GM12872 (cell line): Measurements from ENCODE around the gene SYNE2.

Experiments
- CTCF ChIP-seq: IDR thresholded peaks from 3 replicates; pipeline ENCODE4 v1.5.1; 2011; ENCODE audit warnings: low read depth, mild to moderate bottlenecking, low read length, moderate library complexity; ENCODE audit not compliant: insufficient read depth

Gene SYNE2

GRCh38 chr14:63891148-63891975 lies 38.6 kb downstream of the SYNE2 start:
- TF ChIP-seq CTCF = no peak

DNA sequence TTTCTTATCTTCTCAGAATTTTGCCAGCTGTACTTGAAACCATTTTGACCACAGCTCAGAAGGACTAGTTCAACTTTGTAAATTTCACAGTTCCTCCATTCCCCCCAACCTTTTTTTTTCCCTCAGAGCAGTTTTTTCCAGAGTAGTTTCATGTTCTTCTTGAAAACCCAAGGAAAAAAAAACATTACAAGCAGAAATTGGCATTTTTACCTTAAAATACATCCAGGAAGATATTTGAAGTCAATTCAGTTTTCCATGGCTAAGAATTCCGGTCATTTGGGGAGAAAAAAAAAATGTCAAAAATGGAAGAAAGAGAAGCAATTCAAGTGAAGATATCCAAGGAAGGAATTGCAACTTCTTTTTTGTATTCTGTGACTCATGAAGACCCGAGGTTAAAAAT lies 39.5 kb downstream of the SYNE2 start:
- no peak for TF ChIP-seq CTCF

DNA sequence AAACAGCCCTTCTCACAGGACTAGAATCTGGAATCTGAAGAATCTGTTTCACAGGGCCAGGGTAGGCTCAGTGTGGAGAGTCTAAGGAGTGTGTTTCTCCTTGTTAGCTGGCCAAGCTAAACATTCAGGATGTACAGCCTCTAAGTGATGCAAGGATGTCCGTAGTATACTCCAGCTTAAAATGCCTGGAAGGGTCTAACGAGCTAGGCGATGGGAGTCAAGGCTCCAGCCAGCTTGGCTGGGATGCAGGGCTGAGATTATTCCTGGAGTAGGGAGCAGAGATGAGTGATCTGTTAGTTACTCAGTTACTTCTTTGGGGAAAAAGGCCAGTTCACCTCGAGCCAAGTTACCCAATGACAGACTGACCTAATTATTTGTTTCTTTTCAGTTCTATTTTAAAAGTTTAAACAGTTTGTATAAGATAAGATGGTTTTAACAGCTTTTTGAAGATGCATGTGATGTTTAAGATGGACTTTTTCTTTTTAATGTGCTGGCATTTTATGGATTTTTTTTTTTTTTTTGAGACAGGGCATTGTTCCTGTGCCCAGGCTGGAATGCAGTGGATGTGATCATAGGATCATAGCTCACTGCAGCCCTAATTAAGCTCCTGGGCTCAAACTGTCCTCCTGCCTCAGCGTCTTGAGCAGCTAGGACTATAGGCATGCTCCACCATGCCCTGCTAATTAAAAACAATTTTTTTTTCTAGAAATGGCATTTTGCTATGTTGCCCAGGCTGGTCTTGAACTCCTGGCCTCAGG lies 41.1 kb downstream of the SYNE2 start:
- no peak for TF ChIP-seq CTCF

- TF ChIP-seq CTCF = no peak
These were observed 42.7 kb downstream of the SYNE2 start for GRCh38 chr14:63895510-63895909.

GRCh38 chr14:63896278-63896720 lies 43.5 kb downstream of the SYNE2 start:
- TF ChIP-seq CTCF = no peak

- TF ChIP-seq CTCF = no peak
These were observed 44.9 kb downstream of the SYNE2 start for GRCh38 chr14:63897721-63898163.

GRCh38 chr14:63899953-63900352 lies 47.1 kb downstream of the SYNE2 start:
- TF ChIP-seq CTCF = no peak
